WTC11 (cell line): Measurements from ENCODE around the gene HMGN4. TPM values are rescaled to one million over a fixed set of nuclear protein-coding genes. Genes with fewer than 3 reads are reported as not detected.

Source experiments
- ATAC-seq: fragments of 200-7000 bp; cut with Tn5 transposase; 2 replicates; pipeline ENCODE4 v1.10.0; 2021; ENCODE audit warnings: mild to moderate bottlenecking, moderate library complexity
- CTCF ChIA-PET: fragments of 300-600 bp; sonication (Branson Sonifier 250); formaldehyde crosslinking; loops from one replicate; lab custom pipeline; 2021; ENCODE audit warnings: antibody characterized with exemption; lab: Charles Lee
- POLR2A ChIA-PET: fragments of 350-600 bp; sonication (Branson Sonifier 250); formaldehyde crosslinking; loops from one replicate; lab custom pipeline; 2021; ENCODE audit warnings: antibody characterized with exemption; lab: Charles Lee
- DNase-seq: peaks from one replicate; pipeline ENCODE4 v3.0.0; 2021; ENCODE audit warnings: low spot score
- H3K27ac Mint-ChIP-seq: 2 replicates; pipeline ENCODE4 v1.8.0; 2021; ENCODE audit warnings: mixed read lengths
- H3K27me3 Mint-ChIP-seq: 2 replicates; pipeline ENCODE4 v1.8.0; 2021; ENCODE audit warnings: low read depth, mild to moderate bottlenecking, moderate library complexity, mixed read lengths
- H3K36me3 Mint-ChIP-seq: 2 replicates; pipeline ENCODE4 v1.8.0; 2021; ENCODE audit warnings: mixed read lengths
- H3K4me1 Mint-ChIP-seq: 2 replicates; pipeline ENCODE4 v1.8.0; 2022; ENCODE audit warnings: mixed read lengths
- H3K4me3 Mint-ChIP-seq: 2 replicates; pipeline ENCODE4 v1.8.0; 2021; ENCODE audit warnings: mild to moderate bottlenecking, moderate library complexity, mixed read lengths
- H3K9me3 Mint-ChIP-seq: 2 replicates; pipeline ENCODE4 v1.8.0; 2021; ENCODE audit warnings: mixed read lengths
- ATF1 ChIP-seq: sonication (generic); formaldehyde crosslinking; IDR thresholded peaks from 2 replicates; pipeline ENCODE4 v1.8.1; 2023; ENCODE audit warnings: mild to moderate bottlenecking, moderate library complexity, missing genetic modification reagents
- GRHL2 ChIP-seq: fragments of 250-450 bp; sonication (Bioruptor Pico); IDR thresholded peaks from 2 replicates; pipeline ENCODE4 v1.8.0; 2022; ENCODE audit warnings: mild to moderate bottlenecking, moderate library complexity; ENCODE audit not compliant: insufficient replicate concordance, severe bottlenecking
- KAT7 ChIP-seq: sonication (generic); formaldehyde crosslinking; IDR thresholded peaks from 2 replicates; pipeline ENCODE4 v1.8.1; 2023; ENCODE audit warnings: missing genetic modification reagents, mild to moderate bottlenecking, borderline replicate concordance
- MXD4 ChIP-seq: fragments of 250-450 bp; sonication (Bioruptor Pico); IDR thresholded peaks from 2 replicates; pipeline ENCODE4 v1.8.0; 2021; ENCODE audit warnings: mild to moderate bottlenecking, moderate library complexity, borderline replicate concordance
- NR3C1 ChIP-seq: sonication (generic); formaldehyde crosslinking; conservative IDR thresholded peaks from 2 replicates; pipeline ENCODE4 v1.8.1; 2023; ENCODE audit warnings: low read depth, mild to moderate bottlenecking, missing genetic modification reagents
- RORB ChIP-seq: fragments of 250-450 bp; sonication (Bioruptor Pico); IDR thresholded peaks from 2 replicates; pipeline ENCODE4 v1.9.0; 2021; ENCODE audit warnings: mild to moderate bottlenecking
- SMAD4 ChIP-seq: sonication (generic); formaldehyde crosslinking; IDR thresholded peaks from 2 replicates; pipeline ENCODE4 v1.8.0; 2022; ENCODE audit warnings: mild to moderate bottlenecking, missing genetic modification reagents
- SOX15 ChIP-seq: fragments of 250-450 bp; sonication (Bioruptor Pico); IDR thresholded peaks from 2 replicates; pipeline ENCODE4 v1.9.0; 2021; ENCODE audit warnings: mild to moderate bottlenecking
- ZNF232 ChIP-seq: sonication (generic); formaldehyde crosslinking; IDR thresholded peaks from 2 replicates; pipeline ENCODE4 v1.8.0; 2022; ENCODE audit warnings: mild to moderate bottlenecking, missing genetic modification reagents
- ZNF317 ChIP-seq: sonication (generic); formaldehyde crosslinking; IDR thresholded peaks from 2 replicates; pipeline ENCODE4 v1.8.1; 2023; ENCODE audit warnings: low read depth, mild to moderate bottlenecking, moderate library complexity, missing genetic modification reagents, borderline replicate concordance
- total RNA-seq: library from RNA; stranded (reverse); gene quantifications from 3 replicates; pipeline ENCODE4 v1.2.3, GENCODE V29; 2021
- TF ChIP-seq, protein P1 (sequence below): sonication (generic); formaldehyde crosslinking; IDR thresholded peaks from 2 replicates; pipeline ENCODE4 v1.8.0; 2022; ENCODE audit warnings: mild to moderate bottlenecking, missing genetic modification reagents
- TF ChIP-seq, protein P2 (sequence below): sonication (generic); formaldehyde crosslinking; IDR thresholded peaks from 2 replicates; pipeline ENCODE4 v1.8.0; 2022; ENCODE audit warnings: missing genetic modification reagents
- TF ChIP-seq, protein P3 (sequence below): sonication (generic); formaldehyde crosslinking; IDR thresholded peaks from 2 replicates; pipeline ENCODE4 v1.8.1; 2023; ENCODE audit warnings: mild to moderate bottlenecking, missing genetic modification reagents, moderate library complexity
- TF ChIP-seq, protein P4 (sequence below): fragments of 250-450 bp; sonication (Bioruptor Pico); conservative IDR thresholded peaks from 2 replicates; pipeline ENCODE4 v1.9.0; 2021; ENCODE audit warnings: mild to moderate bottlenecking
- TF ChIP-seq, protein P5 (sequence below): fragments of 250-450 bp; sonication (Bioruptor Pico); IDR thresholded peaks from 2 replicates; pipeline ENCODE4 v1.9.0; 2021; ENCODE audit warnings: mild to moderate bottlenecking, borderline replicate concordance
- TF ChIP-seq, protein P6 (sequence below): sonication (generic); formaldehyde crosslinking; IDR thresholded peaks from 2 replicates; pipeline ENCODE4 v1.8.0; 2023; ENCODE audit warnings: mild to moderate bottlenecking, missing genetic modification reagents
- TF ChIP-seq, protein P7 (sequence below): sonication (generic); formaldehyde crosslinking; IDR thresholded peaks from 2 replicates; pipeline ENCODE4 v1.8.1; 2023; ENCODE audit warnings: mild to moderate bottlenecking, missing genetic modification reagents, borderline replicate concordance

Gene HMGN4
- total RNA-seq, 1 experiment from 2014 or later = 57.1 TPM

DNA sequence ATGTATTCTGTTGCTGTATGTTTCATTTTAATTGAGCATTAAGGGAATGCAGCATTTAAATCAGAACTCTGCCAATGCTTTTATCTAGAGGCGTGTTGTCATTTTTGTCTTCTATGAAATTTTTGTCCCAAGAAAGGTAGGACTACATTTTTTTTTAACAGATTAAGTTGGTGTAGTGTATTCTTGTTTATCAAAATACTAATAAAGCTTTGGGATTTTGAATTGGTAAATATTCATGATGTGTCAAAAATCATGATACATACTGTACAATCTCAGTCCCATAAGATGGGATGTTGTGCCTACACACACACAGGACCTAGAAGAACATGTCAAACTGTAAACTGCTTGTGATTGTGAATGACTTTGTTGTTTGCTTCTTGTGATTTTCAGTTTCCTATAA is 11.2 kb upstream of the HMGN4 start (continued):
- TF ChIP-seq, protein P1, sequence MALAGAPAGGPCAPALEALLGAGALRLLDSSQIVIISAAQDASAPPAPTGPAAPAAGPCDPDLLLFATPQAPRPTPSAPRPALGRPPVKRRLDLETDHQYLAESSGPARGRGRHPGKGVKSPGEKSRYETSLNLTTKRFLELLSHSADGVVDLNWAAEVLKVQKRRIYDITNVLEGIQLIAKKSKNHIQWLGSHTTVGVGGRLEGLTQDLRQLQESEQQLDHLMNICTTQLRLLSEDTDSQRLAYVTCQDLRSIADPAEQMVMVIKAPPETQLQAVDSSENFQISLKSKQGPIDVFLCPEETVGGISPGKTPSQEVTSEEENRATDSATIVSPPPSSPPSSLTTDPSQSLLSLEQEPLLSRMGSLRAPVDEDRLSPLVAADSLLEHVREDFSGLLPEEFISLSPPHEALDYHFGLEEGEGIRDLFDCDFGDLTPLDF (CRISPR knock-in tag) = no peak
- TF ChIP-seq KAT7 = no peak

DNA sequence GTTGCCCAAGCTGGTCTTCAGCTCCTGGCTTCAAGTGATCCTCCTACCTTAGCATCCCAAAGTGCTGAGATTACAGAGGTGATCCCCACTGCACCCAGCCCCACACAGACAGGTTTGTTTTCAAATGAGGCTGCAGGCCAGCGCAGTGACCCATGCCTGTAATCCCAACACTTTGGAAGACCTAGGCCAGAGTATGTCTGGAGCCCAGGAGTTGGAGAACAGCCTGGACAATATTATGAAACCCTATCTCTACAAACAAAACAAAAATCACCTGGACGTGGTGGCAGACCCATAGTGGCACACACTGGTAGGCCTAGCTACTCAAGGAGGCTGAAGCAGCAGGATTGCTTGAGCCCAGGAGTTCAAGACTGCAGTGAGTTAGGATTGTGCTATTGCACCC is 8.0 kb upstream of the HMGN4 start:
- peaks cover 40% of the 10 kb centered on the region for H3K4me1 Mint-ChIP-seq
- ATAC-seq (no peak), DNase-seq (no peak)
- H3K4me3 Mint-ChIP-seq = no peak overlapping the region
- no peak overlapping the region for H3K27ac Mint-ChIP-seq
- TF ChIP-seq, protein P2, sequence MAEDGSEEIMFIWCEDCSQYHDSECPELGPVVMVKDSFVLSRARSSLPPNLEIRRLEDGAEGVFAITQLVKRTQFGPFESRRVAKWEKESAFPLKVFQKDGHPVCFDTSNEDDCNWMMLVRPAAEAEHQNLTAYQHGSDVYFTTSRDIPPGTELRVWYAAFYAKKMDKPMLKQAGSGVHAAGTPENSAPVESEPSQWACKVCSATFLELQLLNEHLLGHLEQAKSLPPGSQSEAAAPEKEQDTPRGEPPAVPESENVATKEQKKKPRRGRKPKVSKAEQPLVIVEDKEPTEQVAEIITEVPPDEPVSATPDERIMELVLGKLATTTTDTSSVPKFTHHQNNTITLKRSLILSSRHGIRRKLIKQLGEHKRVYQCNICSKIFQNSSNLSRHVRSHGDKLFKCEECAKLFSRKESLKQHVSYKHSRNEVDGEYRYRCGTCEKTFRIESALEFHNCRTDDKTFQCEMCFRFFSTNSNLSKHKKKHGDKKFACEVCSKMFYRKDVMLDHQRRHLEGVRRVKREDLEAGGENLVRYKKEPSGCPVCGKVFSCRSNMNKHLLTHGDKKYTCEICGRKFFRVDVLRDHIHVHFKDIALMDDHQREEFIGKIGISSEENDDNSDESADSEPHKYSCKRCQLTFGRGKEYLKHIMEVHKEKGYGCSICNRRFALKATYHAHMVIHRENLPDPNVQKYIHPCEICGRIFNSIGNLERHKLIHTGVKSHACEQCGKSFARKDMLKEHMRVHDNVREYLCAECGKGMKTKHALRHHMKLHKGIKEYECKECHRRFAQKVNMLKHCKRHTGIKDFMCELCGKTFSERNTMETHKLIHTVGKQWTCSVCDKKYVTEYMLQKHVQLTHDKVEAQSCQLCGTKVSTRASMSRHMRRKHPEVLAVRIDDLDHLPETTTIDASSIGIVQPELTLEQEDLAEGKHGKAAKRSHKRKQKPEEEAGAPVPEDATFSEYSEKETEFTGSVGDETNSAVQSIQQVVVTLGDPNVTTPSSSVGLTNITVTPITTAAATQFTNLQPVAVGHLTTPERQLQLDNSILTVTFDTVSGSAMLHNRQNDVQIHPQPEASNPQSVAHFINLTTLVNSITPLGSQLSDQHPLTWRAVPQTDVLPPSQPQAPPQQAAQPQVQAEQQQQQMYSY (CRISPR knock-in tag) = no peak
- TF ChIP-seq, protein P3, sequence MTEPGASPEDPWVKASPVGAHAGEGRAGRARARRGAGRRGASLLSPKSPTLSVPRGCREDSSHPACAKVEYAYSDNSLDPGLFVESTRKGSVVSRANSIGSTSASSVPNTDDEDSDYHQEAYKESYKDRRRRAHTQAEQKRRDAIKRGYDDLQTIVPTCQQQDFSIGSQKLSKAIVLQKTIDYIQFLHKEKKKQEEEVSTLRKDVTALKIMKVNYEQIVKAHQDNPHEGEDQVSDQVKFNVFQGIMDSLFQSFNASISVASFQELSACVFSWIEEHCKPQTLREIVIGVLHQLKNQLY (CRISPR knock-in tag) = no peak
- no peak for TF ChIP-seq MXD4 (CRISPR knock-in tag)
- TF ChIP-seq, protein P4, sequence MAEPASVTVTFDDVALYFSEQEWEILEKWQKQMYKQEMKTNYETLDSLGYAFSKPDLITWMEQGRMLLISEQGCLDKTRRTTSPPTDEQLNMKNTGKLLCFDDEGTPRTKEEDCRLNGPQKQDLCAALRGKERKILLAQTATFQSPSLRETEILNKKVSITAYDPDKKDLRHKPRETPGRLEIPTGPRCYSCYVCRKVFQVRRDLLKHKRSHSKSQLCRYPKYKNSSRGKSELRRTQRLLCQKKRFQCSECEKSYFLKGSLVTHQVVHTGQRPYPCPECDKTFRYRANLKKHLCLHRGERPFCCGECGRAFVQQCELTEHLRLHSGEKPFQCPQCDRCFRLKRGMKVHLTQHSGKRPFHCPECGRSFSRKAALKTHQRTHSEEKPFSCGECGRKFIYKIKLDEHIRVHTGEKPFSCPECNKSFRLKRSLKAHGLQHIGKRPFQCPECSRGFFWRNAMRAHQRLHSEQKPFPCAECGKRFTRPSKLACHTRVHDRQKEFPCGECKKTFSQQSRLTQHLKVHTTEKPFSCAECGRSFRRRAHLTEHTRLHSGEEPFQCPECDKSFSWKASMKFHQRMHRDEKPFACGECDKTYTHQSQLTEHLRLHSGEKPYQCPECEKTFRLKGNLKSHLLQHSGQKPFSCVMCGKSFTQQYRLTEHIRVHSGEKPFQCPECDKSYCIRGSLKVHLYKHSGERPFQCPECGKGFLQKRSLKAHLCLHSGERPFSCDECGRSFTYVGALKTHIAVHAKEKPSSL (CRISPR knock-in tag) = no peak
- TF ChIP-seq, protein P5, sequence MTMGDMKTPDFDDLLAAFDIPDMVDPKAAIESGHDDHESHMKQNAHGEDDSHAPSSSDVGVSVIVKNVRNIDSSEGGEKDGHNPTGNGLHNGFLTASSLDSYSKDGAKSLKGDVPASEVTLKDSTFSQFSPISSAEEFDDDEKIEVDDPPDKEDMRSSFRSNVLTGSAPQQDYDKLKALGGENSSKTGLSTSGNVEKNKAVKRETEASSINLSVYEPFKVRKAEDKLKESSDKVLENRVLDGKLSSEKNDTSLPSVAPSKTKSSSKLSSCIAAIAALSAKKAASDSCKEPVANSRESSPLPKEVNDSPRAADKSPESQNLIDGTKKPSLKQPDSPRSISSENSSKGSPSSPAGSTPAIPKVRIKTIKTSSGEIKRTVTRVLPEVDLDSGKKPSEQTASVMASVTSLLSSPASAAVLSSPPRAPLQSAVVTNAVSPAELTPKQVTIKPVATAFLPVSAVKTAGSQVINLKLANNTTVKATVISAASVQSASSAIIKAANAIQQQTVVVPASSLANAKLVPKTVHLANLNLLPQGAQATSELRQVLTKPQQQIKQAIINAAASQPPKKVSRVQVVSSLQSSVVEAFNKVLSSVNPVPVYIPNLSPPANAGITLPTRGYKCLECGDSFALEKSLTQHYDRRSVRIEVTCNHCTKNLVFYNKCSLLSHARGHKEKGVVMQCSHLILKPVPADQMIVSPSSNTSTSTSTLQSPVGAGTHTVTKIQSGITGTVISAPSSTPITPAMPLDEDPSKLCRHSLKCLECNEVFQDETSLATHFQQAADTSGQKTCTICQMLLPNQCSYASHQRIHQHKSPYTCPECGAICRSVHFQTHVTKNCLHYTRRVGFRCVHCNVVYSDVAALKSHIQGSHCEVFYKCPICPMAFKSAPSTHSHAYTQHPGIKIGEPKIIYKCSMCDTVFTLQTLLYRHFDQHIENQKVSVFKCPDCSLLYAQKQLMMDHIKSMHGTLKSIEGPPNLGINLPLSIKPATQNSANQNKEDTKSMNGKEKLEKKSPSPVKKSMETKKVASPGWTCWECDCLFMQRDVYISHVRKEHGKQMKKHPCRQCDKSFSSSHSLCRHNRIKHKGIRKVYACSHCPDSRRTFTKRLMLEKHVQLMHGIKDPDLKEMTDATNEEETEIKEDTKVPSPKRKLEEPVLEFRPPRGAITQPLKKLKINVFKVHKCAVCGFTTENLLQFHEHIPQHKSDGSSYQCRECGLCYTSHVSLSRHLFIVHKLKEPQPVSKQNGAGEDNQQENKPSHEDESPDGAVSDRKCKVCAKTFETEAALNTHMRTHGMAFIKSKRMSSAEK = no peak
- TF ChIP-seq SOX15 (CRISPR knock-in tag) = no peak
- no peak for TF ChIP-seq ZNF232
- no peak for TF ChIP-seq RORB (CRISPR knock-in tag)
- TF ChIP-seq SMAD4 (CRISPR knock-in tag) = no peak
- TF ChIP-seq, protein P6, sequence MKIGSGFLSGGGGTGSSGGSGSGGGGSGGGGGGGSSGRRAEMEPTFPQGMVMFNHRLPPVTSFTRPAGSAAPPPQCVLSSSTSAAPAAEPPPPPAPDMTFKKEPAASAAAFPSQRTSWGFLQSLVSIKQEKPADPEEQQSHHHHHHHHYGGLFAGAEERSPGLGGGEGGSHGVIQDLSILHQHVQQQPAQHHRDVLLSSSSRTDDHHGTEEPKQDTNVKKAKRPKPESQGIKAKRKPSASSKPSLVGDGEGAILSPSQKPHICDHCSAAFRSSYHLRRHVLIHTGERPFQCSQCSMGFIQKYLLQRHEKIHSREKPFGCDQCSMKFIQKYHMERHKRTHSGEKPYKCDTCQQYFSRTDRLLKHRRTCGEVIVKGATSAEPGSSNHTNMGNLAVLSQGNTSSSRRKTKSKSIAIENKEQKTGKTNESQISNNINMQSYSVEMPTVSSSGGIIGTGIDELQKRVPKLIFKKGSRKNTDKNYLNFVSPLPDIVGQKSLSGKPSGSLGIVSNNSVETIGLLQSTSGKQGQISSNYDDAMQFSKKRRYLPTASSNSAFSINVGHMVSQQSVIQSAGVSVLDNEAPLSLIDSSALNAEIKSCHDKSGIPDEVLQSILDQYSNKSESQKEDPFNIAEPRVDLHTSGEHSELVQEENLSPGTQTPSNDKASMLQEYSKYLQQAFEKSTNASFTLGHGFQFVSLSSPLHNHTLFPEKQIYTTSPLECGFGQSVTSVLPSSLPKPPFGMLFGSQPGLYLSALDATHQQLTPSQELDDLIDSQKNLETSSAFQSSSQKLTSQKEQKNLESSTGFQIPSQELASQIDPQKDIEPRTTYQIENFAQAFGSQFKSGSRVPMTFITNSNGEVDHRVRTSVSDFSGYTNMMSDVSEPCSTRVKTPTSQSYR (CRISPR knock-in tag) = no peak
- TF ChIP-seq NR3C1 = no peak
- TF ChIP-seq, protein P7, sequence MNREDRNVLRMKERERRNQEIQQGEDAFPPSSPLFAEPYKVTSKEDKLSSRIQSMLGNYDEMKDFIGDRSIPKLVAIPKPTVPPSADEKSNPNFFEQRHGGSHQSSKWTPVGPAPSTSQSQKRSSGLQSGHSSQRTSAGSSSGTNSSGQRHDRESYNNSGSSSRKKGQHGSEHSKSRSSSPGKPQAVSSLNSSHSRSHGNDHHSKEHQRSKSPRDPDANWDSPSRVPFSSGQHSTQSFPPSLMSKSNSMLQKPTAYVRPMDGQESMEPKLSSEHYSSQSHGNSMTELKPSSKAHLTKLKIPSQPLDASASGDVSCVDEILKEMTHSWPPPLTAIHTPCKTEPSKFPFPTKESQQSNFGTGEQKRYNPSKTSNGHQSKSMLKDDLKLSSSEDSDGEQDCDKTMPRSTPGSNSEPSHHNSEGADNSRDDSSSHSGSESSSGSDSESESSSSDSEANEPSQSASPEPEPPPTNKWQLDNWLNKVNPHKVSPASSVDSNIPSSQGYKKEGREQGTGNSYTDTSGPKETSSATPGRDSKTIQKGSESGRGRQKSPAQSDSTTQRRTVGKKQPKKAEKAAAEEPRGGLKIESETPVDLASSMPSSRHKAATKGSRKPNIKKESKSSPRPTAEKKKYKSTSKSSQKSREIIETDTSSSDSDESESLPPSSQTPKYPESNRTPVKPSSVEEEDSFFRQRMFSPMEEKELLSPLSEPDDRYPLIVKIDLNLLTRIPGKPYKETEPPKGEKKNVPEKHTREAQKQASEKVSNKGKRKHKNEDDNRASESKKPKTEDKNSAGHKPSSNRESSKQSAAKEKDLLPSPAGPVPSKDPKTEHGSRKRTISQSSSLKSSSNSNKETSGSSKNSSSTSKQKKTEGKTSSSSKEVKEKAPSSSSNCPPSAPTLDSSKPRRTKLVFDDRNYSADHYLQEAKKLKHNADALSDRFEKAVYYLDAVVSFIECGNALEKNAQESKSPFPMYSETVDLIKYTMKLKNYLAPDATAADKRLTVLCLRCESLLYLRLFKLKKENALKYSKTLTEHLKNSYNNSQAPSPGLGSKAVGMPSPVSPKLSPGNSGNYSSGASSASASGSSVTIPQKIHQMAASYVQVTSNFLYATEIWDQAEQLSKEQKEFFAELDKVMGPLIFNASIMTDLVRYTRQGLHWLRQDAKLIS = no peak
- no peak for TF ChIP-seq GRHL2
- TF ChIP-seq ATF1 = no peak
- TF ChIP-seq ZNF317 (CRISPR knock-in tag) = no peak
- H3K9me3 Mint-ChIP-seq = no peaks in the 10 kb centered on the region
- no peaks in the 10 kb centered on the region for H3K27me3 Mint-ChIP-seq
- no peaks in the 10 kb centered on the region for H3K36me3 Mint-ChIP-seq
- POLR2A ChIA-PET = interaction anchor here (2.2 kb wide), 1 partner anchor 20 kb away, joined by 5 read pairs; no protein-coding TSS in a partner anchor
- CTCF ChIA-PET = interaction anchor here (1.5 kb wide), 1 partner anchor 42 kb away, joined by 4 read pairs; no protein-coding TSS in a partner anchor
